Ureter (tissue), 1 donor: ENCODE data around the gene ZYX. TPM values are rescaled to one million over a fixed set of nuclear protein-coding genes. Genes with fewer than 3 reads are reported as not detected.
"Not testable (repeated sequence)": the region's sequence is repeated elsewhere in the genome, so short reads cannot be mapped to it uniquely, and the experiment has no call there.

ENCODE experiments used
- DNase-seq: peaks from one replicate; pipeline ENCODE4 v3.0.0-alpha.2; 2020; ENCODE audit warnings: low spot score
- total RNA-seq: library from RNA; stranded (reverse); gene quantifications from one replicate; pipeline ENCODE4 v1.2.4, GENCODE V29; 2023
- donor health status: DM: yes; HTN: yes; CAD: no.

Gene ZYX
- total RNA-seq, 1 donor from 2014 or later: 169 TPM

GRCh38 chr7:143384661-143385631 lies 3.8 kb downstream of the ZYX start:
- DNase-seq: no peak

GRCh38 chr7:143385891-143386781 lies 5.0 kb downstream of the ZYX start:
- DNase-seq: no peak

- DNase-seq: no peak
These were observed 6.2 kb downstream of the ZYX start for GRCh38 chr7:143387156-143387975.

DNA sequence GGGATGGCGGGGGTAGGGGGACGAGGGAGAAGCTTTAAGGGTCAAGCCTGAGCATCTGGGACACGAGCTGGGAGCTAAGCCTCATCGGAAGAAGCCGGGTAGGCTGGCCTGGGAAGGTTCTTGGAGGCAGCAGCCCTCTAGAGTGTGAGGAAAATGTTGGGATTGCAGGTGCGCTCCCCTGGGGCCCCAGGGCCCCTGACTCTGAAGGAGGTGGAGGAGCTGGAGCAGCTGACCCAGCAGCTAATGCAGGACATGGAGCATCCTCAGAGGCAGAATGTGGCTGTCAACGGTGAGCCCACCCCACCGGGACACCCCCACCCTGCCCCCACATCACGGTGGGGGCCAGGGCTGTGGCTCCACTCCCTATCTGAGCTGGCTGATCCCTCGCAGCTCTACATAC lies 6.9 kb downstream of the ZYX start:
- no peak for DNase-seq

DNA sequence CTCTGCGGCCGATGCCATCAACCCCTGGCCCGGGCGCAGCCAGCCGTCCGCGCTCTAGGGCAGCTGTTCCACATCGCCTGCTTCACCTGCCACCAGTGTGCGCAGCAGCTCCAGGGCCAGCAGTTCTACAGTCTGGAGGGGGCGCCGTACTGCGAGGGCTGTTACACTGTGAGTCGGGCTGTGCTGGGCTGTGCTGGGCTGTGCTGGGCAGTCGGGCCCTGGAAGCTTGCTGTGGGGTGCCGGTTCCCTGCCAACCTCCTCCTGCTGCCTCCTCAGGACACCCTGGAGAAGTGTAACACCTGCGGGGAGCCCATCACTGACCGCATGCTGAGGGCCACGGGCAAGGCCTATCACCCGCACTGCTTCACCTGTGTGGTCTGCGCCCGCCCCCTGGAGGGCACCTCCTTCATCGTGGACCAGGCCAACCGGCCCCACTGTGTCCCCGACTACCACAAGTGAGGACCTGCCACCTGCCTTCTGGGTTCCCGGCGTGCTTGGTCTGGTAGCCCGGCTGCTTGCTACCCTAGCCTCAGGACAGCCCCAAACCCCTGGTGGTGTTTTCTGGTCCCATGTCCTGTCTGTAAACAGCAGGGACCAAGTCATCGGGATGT lies 7.5 kb downstream of the ZYX start:
- DNase-seq: no peak

DNA sequence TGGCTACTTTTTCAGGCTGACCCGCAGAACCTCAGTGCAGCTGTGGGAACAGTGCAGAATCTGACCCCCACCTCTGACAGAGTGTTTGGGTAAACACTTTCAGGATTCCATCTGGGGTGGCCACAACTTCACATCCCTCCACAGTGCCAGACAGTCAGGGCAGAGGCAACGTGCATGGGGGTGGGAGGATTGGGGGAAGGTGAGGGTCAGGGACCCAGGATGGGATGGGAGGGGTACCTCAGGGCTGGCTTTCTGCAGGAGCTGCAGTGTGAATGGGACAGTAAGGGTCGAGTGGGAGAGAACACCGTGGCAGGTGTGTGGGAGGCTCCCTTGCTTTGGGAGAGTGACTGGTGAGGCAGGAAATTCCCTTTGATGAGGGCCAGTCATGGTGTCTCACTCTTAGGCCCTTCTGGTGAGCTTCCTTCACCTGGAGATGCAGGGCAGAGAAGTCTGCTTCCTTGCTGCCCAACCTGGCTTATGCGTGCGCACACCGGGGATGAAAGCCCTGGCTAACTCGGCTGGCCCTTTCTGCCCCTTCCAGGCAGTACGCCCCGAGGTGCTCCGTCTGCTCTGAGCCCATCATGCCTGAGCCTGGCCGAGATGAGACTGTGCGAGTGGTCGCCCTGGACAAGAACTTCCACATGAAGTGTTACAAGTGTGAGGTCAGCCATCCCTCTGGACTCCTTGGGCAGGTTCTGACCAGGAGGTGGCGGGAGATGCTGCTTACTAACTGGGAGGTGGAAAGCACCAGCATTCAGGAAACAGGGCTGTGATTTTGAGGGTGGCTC lies 8.4 kb downstream of the ZYX start:
- DNase-seq: no peak

DNA sequence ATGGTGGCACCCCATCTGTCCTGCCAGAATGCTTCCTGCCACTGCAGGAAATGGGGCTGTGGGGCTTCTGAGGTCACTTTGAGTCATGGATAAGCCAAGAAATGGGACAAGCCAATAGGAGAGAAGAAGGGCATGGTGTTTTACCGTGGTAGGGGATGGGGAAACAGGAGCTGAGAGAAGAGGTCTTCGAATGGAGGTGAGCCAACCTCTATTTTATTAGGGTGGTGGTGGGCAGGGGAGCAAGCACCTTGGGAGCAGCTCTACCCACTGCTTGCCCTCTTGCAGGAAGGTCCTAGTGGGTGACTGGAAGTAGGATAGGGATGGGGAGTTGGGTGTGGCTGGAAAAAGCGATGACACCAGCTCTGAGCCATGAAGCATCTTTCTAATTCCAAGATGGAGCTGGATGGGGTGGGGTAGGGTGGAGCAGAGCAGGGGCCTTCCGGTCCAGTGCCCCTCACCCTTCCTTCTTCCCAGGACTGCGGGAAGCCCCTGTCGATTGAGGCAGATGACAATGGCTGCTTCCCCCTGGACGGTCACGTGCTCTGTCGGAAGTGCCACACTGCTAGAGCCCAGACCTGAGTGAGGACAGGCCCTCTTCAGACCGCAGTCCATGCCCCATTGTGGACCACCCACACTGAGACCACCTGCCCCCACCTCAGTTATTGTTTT lies 9.1 kb downstream of the ZYX start:
- DNase-seq: no peak

- DNase-seq: no peak
These were observed 9.7 kb downstream of the ZYX start for GRCh38 chr7:143390773-143391317.

GRCh38 chr7:143391462-143392404 lies 10.6 kb downstream of the ZYX start:
- no peak for DNase-seq

GRCh38 chr7:143392427-143392826 lies 11.3 kb downstream of the ZYX start:
- not testable (repeated sequence) for DNase-seq

- DNase-seq: no peak
These were observed 11.7 kb downstream of the ZYX start for GRCh38 chr7:143392875-143393266.

DNA sequence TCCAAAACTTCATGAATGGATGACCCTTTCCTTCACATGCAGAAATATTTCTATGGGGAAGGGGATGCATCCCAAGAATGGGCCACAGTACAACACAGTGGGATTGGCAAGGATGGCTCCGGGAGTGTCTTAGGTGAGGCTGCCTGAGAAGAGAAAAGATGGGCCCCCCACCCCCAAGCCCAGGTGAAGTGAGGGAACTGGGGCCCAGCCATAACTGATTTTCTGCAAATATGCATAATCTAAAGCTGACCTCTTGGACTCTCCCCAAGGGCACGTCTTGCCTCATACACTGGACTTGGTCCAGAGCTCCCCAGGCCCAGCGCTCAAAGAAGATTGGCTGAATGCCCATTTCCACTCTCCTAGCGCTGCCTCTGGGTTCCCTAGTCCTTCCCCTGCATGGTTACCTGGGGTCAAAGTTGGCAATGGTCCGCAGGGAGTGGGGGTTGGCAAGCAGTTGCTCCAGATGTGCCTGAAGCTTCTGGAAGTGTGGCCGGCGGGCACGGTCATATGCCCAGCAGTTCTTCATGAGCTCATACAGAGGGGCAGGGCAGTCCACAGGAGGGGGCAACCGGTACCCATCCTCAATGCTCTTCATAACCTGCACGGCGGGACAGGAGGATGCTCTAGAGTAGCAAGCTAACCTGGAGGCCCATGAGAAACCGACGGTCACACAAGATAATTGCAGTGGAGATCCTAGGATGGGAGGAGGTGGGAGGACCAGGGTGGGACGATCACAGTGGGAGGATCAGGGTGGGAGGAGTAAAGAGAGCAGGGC lies 12.3 kb downstream of the ZYX start:
- DNase-seq: no peak

DNA sequence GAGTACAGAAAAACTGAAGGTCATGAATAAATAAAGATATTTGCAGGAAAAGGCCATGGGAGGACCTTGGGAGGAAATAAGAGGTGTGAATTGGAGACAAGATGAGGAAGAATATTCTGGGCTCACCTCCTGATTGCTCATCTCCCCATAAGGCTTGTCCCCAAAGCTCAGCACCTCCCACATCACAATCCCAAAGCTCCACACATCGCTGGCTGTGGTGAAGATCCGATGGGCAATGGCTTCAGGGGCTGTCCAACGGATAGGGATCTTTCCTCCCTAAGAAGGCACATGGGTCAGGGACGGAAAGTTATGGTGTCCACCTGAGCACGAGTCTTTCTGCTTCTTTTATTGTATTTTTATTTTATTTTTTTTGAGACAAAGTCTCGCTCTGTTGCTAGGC lies 12.9 kb downstream of the ZYX start:
- DNase-seq: no peak

DNA sequence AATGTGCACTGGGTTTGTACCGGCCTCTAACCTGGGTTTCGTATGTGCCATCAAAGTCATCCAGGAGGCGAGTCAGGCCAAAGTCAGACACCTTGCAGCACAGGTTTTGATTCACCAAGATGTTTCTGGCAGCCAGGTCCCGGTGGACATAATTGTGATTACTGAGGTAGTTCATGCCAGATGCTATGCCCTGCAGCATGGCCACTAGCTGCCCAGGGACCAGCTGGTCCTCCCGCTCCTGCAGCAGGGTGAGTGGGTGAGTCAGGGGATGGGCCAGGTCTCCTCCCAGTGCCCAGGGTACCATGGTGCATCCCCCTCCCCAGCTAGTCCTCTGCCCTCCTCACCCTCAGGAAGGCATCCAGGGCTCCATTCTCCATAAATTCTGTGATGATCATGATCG lies 13.6 kb downstream of the ZYX start:
- DNase-seq: no peak

- DNase-seq: no peak
These were observed 14.3 kb downstream of the ZYX start for GRCh38 chr7:143395187-143396149.

GRCh38 chr7:143396182-143396581 lies 15.0 kb downstream of the ZYX start:
- DNase-seq: no peak
